HepG2 (cell line): ENCODE data around the gene PYGO1. TPM values are rescaled to one million over a fixed set of nuclear protein-coding genes. Genes with fewer than 3 reads are reported as not detected.

Experiments used
- ATAC-seq: fragments of 200-7000 bp; cut with Tn5 transposase; 3 replicates; pipeline ENCODE4 v1.9.1; 2020; ENCODE audit warnings: mild to moderate bottlenecking, moderate library complexity
- BruUV-seq: library from RNA; stranded (reverse); fragments of 400-500 nt; replicated peaks from 2 replicates; lab custom pipeline; 2021; lab: Mats Ljungman, UMichigan
- CTCF ChIA-PET: fragments of 300-600 bp; formaldehyde crosslinking; extraction: SDS; loops from one replicate; lab custom pipeline; 2021; ENCODE audit warnings: low total read pairs, inconsistent platforms, low intra/inter-chr PET ratio; lab: Yijun Ruan, JAX
- POLR2A ChIA-PET: fragments of 350-600 bp; sonication (Branson Sonifier 250); formaldehyde crosslinking; loops from one replicate; lab custom pipeline; 2020; ENCODE audit warnings: antibody characterized with exemption, inconsistent platforms; lab: Yijun Ruan, JAX
- DNase-seq: peaks from one replicate; pipeline ENCODE4 v3.0.0-alpha.2; 2015; ENCODE audit warnings: low spot score
- FAIRE-seq: peaks from 3 replicates; lab custom pipeline; 2011; peaks lifted over from hg19 to GRCh38; lab: Jason Lieb, UNC
- H2AFZ ChIP-seq: one replicate; pipeline ENCODE4 v1.6.1; 2011; ENCODE audit warnings: low read length, inconsistent platforms
- H3K27ac ChIP-seq: fragments of 300-600 bp; 3 replicates; pipeline ENCODE4 v1.8.0; 2011; ENCODE audit warnings: mixed run types, mild to moderate bottlenecking, mixed read lengths, low read length, inconsistent platforms; ENCODE audit not compliant: insufficient read depth; ENCODE audit errors: extremely low read length
- H3K27me3 ChIP-seq, 2 experiments: fragments of 200-600 bp in 1 of 2; 2 replicates in 1 of 2; 3 replicates in 1 of 2; pipeline versions ENCODE4 v1.6.0 to v1.8.0; 2011; ENCODE audit warnings: low read length in 2 of 2, mild to moderate bottlenecking in 2 of 2, moderate library complexity in 2 of 2, inconsistent platforms in 1 of 2; ENCODE audit not compliant: insufficient read depth in 2 of 2, control insufficient read depth in 1 of 2
- H3K36me3 ChIP-seq, 2 experiments: fragments of 200-600 bp in 1 of 2; replicated peaks in 1 of 2; 2 replicates in 1 of 2; 3 replicates in 1 of 2; pipeline versions ENCODE4 v1.5.1 to v1.8.0; 2011; ENCODE audit warnings: low read length in 2 of 2, inconsistent platforms in 1 of 2; ENCODE audit not compliant: insufficient read depth in 2 of 2, control insufficient read depth in 1 of 2
- H3K4me1 ChIP-seq: 2 replicates; pipeline ENCODE4 v1.5.1; 2012; ENCODE audit warnings: low read length, inconsistent platforms; ENCODE audit not compliant: insufficient read depth
- H3K4me2 ChIP-seq: 2 replicates; pipeline ENCODE4 v1.6.0; 2011; ENCODE audit warnings: low read depth, low read length, inconsistent platforms
- H3K4me3 ChIP-seq, 3 experiments: fragments of 200-600 bp in 1 of 3; sonication (generic), shearing (Covaris generic) in 1 of 3; replicated peaks in 1 of 3; 2 replicates each; pipeline ENCODE4 v1.5.1; 2011 to 2016; ENCODE audit warnings: low read length in 3 of 3, inconsistent platforms in 2 of 3, low read depth in 2 of 3, mild to moderate bottlenecking in 2 of 3, control low read depth in 1 of 3, mixed read lengths in 1 of 3; ENCODE audit not compliant: insufficient read depth in 1 of 3
- H3K79me2 ChIP-seq: one replicate; pipeline ENCODE4 v1.6.1; 2011; ENCODE audit warnings: low read length, inconsistent platforms; ENCODE audit not compliant: insufficient read depth
- H3K9ac ChIP-seq: 2 replicates; pipeline ENCODE4 v1.6.0; 2011; ENCODE audit warnings: mild to moderate bottlenecking, low read depth, low read length, inconsistent platforms; ENCODE audit not compliant: insufficient read depth
- H3K9me3 ChIP-seq: 2 replicates; pipeline ENCODE4 v1.5.1; 2012; ENCODE audit warnings: mild to moderate bottlenecking, low read length
- H4K20me1 ChIP-seq: 2 replicates; pipeline ENCODE4 v1.6.0; 2011; ENCODE audit warnings: inconsistent platforms, mild to moderate bottlenecking, low read length, moderate library complexity; ENCODE audit not compliant: insufficient read depth
- IKZF1 ChIP-seq: fragments of 450-650 bp; IDR thresholded peaks from 2 replicates; pipeline ENCODE4 v1.7.1; 2016
- ZNF883 ChIP-seq: sonication (generic); formaldehyde crosslinking; IDR thresholded peaks from 2 replicates; pipeline ENCODE4 v1.5.1; 2020; ENCODE audit warnings: mild to moderate bottlenecking, missing genetic modification reagents; ENCODE audit errors: not compliant biosample characterization
- WGBS: methylation state at CpG from one replicate; pipeline ENCODE4 v1.1.6; 2017; ENCODE audit warnings: low lambda C conversion rate; 5-methylcytosine and 5-hydroxymethylcytosine counted together
- in situ Hi-C: cut with HindIII; loops from 2 replicates; pipeline ENCODE4 v1.10.0; 2017; ENCODE audit warnings: low pct_unique_long_range_greater_than_20kb; ENCODE audit not compliant: extremely low pct_ligation_motif_present
- intact Hi-C: fragments of 100-400 bp; cut with micrococcal nuclease; formaldehyde crosslinking; loops from one replicate; pipeline ENCODE4 v1.10.0; 2022; ENCODE audit not compliant: unreplicated experiment
- polyA plus RNA-seq, 8 experiments: library from polyadenylated mRNA; depleted of rRNA in 3 of 8; stranded (reverse) in 7 of 8; unstranded in 1 of 8; fragments of >200 nt; fragmentation: Illumina TruSeq in 4 of 8; extraction: Trizol in 4 of 8; gene quantifications; 2 replicates each; pipeline versions ENCODE4 v1.2.1 to v1.2.3, GENCODE V29; 2011 to 2016; ENCODE audit warnings: low read depth in 4 of 8, missing spikeins in 1 of 8, mixed read lengths in 1 of 8; ENCODE audit not compliant: insufficient read depth in 1 of 8
- total RNA-seq, 5 experiments: library from RNA; depleted of rRNA; stranded (reverse); fragments of >200 nt; fragmentation: Illumina TruSeq; extraction: Trizol; gene quantifications; 2 replicates each; pipeline ENCODE4 v1.2.3, GENCODE V29; 2016; ENCODE audit warnings: low read depth in 1 of 5
- TF ChIP-seq, protein P1 (sequence below): sonication (generic); formaldehyde crosslinking; IDR thresholded peaks from 2 replicates; pipeline ENCODE4 v1.5.1; 2020; ENCODE audit warnings: mild to moderate bottlenecking, missing genetic modification reagents, borderline replicate concordance
- TF ChIP-seq, protein P2 (sequence below): sonication (generic); formaldehyde crosslinking; IDR thresholded peaks from 2 replicates; pipeline ENCODE4 v1.5.1; 2020; ENCODE audit warnings: missing genetic modification reagents, mild to moderate bottlenecking, borderline replicate concordance
- TF ChIP-seq, protein P3 (sequence below): sonication (generic); formaldehyde crosslinking; IDR thresholded peaks from 2 replicates; pipeline ENCODE4 v1.8.1; 2023; ENCODE audit warnings: missing genetic modification reagents, inconsistent platforms, borderline replicate concordance

The PYGO1 gene
- total and polyA plus RNA-seq, 2 of the 13 experiments (the other 11 are each of a cell fraction or from before 2014, with no cell fraction given) = 1.1 to 1.8 TPM

DNA sequence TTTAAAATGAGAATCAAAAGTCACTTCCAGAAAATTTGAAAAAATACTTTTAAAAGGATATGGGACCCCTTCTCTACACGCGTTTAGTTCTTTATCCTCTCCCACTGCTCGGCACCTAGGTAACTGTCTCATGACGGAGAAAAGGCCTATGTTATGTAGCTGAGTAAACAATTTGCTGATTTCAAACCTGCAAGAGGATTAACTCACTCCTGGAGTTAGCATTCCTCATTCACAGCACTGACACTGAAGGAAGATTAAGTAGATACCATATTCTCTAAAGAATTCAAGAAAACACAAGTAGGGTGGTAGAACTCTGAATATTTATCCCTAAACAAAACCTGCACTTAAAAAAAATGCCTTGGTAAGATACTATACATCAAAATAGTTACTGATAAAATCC lies 30.2 kb upstream of the PYGO1 start:
- CTCF ChIA-PET = no interaction called here
- Histone ChIP-seq H4K20me1 (0 out of 2 replicates have a peak, but pooled peaks cover 2% of the 10 kb centered on the region), H2AFZ (no peak overlapping the region), H3K4me1 (no peaks in the 10 kb centered on the region), H3K27me3 (no peaks in the 10 kb centered on the region), H3K4me3 (no peak overlapping the region), H3K9ac (no peak overlapping the region), H3K4me2 (no peak overlapping the region), H3K27ac (no peak overlapping the region), H3K9me3 (no peaks in the 10 kb centered on the region), H3K36me3 (peaks cover 0 to 12% of the 10 kb centered on the region in 2 experiments; a peak in 2 of 5 replicates), H3K79me2 (no peaks in the 10 kb centered on the region)
- intact Hi-C loops = no loop called here
- WGBS = 94% methylated on average over 4 of the region's 4 CpGs
- ATAC-seq (no peak), FAIRE-seq (no peak), DNase-seq (no peak)
- in situ Hi-C loops = no loop called here
- no TSS peak for BruUV-seq
- TF ChIP-seq, protein P1, sequence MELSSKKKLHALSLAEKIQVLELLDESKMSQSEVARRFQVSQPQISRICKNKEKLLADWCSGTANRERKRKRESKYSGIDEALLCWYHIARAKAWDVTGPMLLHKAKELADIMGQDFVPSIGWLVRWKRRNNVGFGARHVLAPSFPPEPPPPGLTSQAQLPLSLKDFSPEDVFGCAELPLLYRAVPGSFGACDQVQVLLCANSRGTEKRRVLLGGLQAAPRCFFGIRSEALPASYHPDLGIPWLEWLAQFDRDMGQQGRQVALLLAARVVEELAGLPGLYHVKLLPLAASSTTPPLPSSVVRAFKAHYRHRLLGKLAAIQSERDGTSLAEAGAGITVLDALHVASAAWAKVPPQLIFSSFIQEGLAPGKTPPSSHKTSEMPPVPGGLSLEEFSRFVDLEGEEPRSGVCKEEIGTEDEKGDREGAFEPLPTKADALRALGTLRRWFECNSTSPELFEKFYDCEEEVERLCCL = no peak
- TF ChIP-seq, protein P2, sequence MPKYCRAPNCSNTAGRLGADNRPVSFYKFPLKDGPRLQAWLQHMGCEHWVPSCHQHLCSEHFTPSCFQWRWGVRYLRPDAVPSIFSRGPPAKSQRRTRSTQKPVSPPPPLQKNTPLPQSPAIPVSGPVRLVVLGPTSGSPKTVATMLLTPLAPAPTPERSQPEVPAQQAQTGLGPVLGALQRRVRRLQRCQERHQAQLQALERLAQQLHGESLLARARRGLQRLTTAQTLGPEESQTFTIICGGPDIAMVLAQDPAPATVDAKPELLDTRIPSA (CRISPR knock-in tag) = no peak
- TF ChIP-seq, protein P3, sequence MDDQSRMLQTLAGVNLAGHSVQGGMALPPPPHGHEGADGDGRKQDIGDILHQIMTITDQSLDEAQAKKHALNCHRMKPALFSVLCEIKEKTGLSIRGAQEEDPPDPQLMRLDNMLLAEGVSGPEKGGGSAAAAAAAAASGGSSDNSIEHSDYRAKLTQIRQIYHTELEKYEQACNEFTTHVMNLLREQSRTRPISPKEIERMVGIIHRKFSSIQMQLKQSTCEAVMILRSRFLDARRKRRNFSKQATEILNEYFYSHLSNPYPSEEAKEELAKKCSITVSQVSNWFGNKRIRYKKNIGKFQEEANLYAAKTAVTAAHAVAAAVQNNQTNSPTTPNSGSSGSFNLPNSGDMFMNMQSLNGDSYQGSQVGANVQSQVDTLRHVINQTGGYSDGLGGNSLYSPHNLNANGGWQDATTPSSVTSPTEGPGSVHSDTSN (CRISPR knock-in tag) = no peak
- TF ChIP-seq ZNF883 (CRISPR knock-in tag) (no peak), IKZF1 (no peak)
- POLR2A ChIA-PET = no interaction called here
